H1 (cell line): ENCODE results near the gene CHRNA5. TPM values are rescaled to one million over a fixed set of nuclear protein-coding genes. Genes with fewer than 3 reads are reported as not detected.

ENCODE experiments used
- CTCF ChIA-PET: fragments of 300-600 bp; sonication (Branson Sonifier 250); formaldehyde crosslinking; loops from one replicate; lab custom pipeline; 2021; ENCODE audit not compliant: partially characterized antibody; lab: Charles Lee
- POLR2A ChIA-PET: fragments of 300-600 bp; sonication (Branson Sonifier 250); formaldehyde crosslinking; loops from one replicate; lab custom pipeline; 2021; ENCODE audit warnings: inconsistent platforms; ENCODE audit not compliant: partially characterized antibody; lab: Charles Lee
- DNase-seq, 2 experiments: peaks; one replicate each; pipeline versions ENCODE4 v3.0.0 to v3.0.0-alpha.2; 2010 to 2022; ENCODE audit warnings: low spot score in 2 of 2, low read depth in 1 of 2, mixed read lengths in 1 of 2
- FAIRE-seq: peaks from 2 replicates; lab custom pipeline; 2011; peaks lifted over from hg19 to GRCh38; lab: Jason Lieb, UNC
- H2AFZ ChIP-seq: 2 replicates; pipeline ENCODE4 v1.8.1; 2012; ENCODE audit warnings: low read length, inconsistent platforms
- H2AK5ac ChIP-seq: 2 replicates; pipeline ENCODE4 v1.6.1; 2013; ENCODE audit warnings: low read depth, low read length
- H2BK120ac ChIP-seq: replicated peaks from 2 replicates; pipeline ENCODE3; 2013; ENCODE audit warnings: low read depth, low read length, inconsistent platforms
- H2BK12ac ChIP-seq: 2 replicates; pipeline ENCODE4 v1.6.1; 2013; ENCODE audit warnings: low read depth, low read length
- H2BK15ac ChIP-seq: 2 replicates; pipeline ENCODE4 v1.6.1; 2013; ENCODE audit warnings: low read length
- H2BK20ac ChIP-seq: 2 replicates; pipeline ENCODE4 v1.6.1; 2013; ENCODE audit warnings: low read length
- H2BK5ac ChIP-seq: 2 replicates; pipeline ENCODE4 v1.6.1; 2013; ENCODE audit warnings: low read depth, low read length
- H3K14ac ChIP-seq: 2 replicates; pipeline ENCODE4 v1.6.1; 2013; ENCODE audit warnings: inconsistent platforms; ENCODE audit not compliant: insufficient read length
- H3K18ac ChIP-seq: 2 replicates; pipeline ENCODE4 v1.6.1; 2013; ENCODE audit warnings: low read length; ENCODE audit errors: extremely low read depth
- H3K23ac ChIP-seq: 2 replicates; pipeline ENCODE4 v1.6.1; 2013; ENCODE audit warnings: inconsistent platforms; ENCODE audit not compliant: insufficient read length
- H3K23me2 ChIP-seq: 2 replicates; pipeline ENCODE4 v1.6.1; 2013; ENCODE audit warnings: low read depth, low read length
- H3K27ac ChIP-seq: 2 replicates; pipeline ENCODE4 v1.6.1; 2011; ENCODE audit warnings: low read depth, low read length, inconsistent platforms
- H3K27me3 ChIP-seq, 4 experiments: replicated peaks in 1 of 4; 1 replicate in 1 of 4; 2 replicates in 3 of 4; pipeline versions ENCODE4 v1.6.1 to v1.8.1; 2011 to 2013; ENCODE audit warnings: low read length in 3 of 4, mild to moderate bottlenecking in 3 of 4, inconsistent platforms in 2 of 4, mixed read lengths in 2 of 4, moderate library complexity in 1 of 4; ENCODE audit not compliant: control insufficient read depth in 3 of 4, insufficient read depth in 3 of 4; ENCODE audit errors: extremely low read depth in 1 of 4
- H3K36me3 ChIP-seq, 4 experiments: 2 replicates each; pipeline versions ENCODE4 v1.6.1 to v1.8.1; 2011 to 2013; ENCODE audit warnings: mild to moderate bottlenecking in 4 of 4, low read length in 3 of 4, moderate library complexity in 2 of 4, control low read depth in 1 of 4, inconsistent platforms in 1 of 4; ENCODE audit not compliant: insufficient read depth in 4 of 4, control insufficient read depth in 2 of 4
- H3K4ac ChIP-seq: replicated peaks from 2 replicates; pipeline ENCODE3; 2013; ENCODE audit warnings: low read length, low read depth, mixed read lengths, inconsistent platforms; ENCODE audit not compliant: insufficient read length
- H3K4me1 ChIP-seq, 4 experiments: replicated peaks in 1 of 4; 1 replicate in 1 of 4; 2 replicates in 3 of 4; pipeline versions ENCODE4 v1.6.1 to v1.8.1; 2011 to 2013; ENCODE audit warnings: low read length in 3 of 4, inconsistent platforms in 2 of 4, mixed read lengths in 1 of 4; ENCODE audit not compliant: insufficient read depth in 4 of 4, control insufficient read depth in 3 of 4
- H3K4me2 ChIP-seq, 2 experiments: 2 replicates each; pipeline versions ENCODE4 v1.6.1 to v1.8.1; 2011 to 2013; ENCODE audit warnings: low read depth in 2 of 2, low read length in 2 of 2, control low read depth in 1 of 2, inconsistent platforms in 1 of 2, mild to moderate bottlenecking in 1 of 2; ENCODE audit not compliant: insufficient read depth in 1 of 2
- H3K4me3 ChIP-seq, 4 experiments: fragments of 200-600, 300-600 bp in 1 of 4; sonication (generic), shearing (Covaris generic), sonication (Bioruptor Twin) in 1 of 4; 2 replicates each; pipeline versions ENCODE4 v1.5.1 to v1.8.1; 2011 to 2016; ENCODE audit warnings: low read length in 4 of 4, low read depth in 3 of 4, control low read depth in 2 of 4, inconsistent platforms in 2 of 4, mild to moderate bottlenecking in 2 of 4, mixed read lengths in 1 of 4, moderate library complexity in 1 of 4; ENCODE audit not compliant: insufficient read depth in 2 of 4; ENCODE audit errors: extremely low read depth in 1 of 4
- H3K56ac ChIP-seq: replicated peaks from 2 replicates; pipeline ENCODE3; 2013; ENCODE audit warnings: low read depth, mild to moderate bottlenecking, mixed read lengths, low read length, inconsistent platforms; ENCODE audit not compliant: insufficient read length
- H3K79me1 ChIP-seq: 2 replicates; pipeline ENCODE4 v1.6.1; 2013; ENCODE audit warnings: low read depth, low read length, control low read depth
- H3K79me2 ChIP-seq, 2 experiments: 2 replicates each; pipeline versions ENCODE4 v1.6.1 to v1.8.1; 2012 to 2013; ENCODE audit warnings: low read length in 2 of 2, mild to moderate bottlenecking in 2 of 2, inconsistent platforms in 1 of 2; ENCODE audit not compliant: insufficient read depth in 2 of 2, control insufficient read depth in 1 of 2
- H3K9ac ChIP-seq, 4 experiments: replicated peaks in 1 of 4; 1 replicate in 1 of 4; 2 replicates in 3 of 4; pipeline versions ENCODE4 v1.6.1 to v1.8.1; 2011 to 2013; ENCODE audit warnings: low read depth in 3 of 4, low read length in 3 of 4, control low read depth in 2 of 4, mild to moderate bottlenecking in 2 of 4, moderate library complexity in 2 of 4, inconsistent platforms in 1 of 4; ENCODE audit errors: extremely low read depth in 1 of 4
- H3K9me3 ChIP-seq, 2 experiments: 2 replicates each; pipeline versions ENCODE4 v1.6.1 to v1.8.1; 2012 to 2013; ENCODE audit warnings: mild to moderate bottlenecking in 2 of 2, moderate library complexity in 2 of 2, control low read depth in 1 of 2, inconsistent platforms in 1 of 2, low read depth in 1 of 2, low read length in 1 of 2, mixed read lengths in 1 of 2; ENCODE audit not compliant: insufficient read depth in 2 of 2
- H4K20me1 ChIP-seq, 2 experiments: replicated peaks in 1 of 2; 2 replicates each; pipeline versions ENCODE3 to v1.8.1; 2011 to 2013; ENCODE audit warnings: inconsistent platforms in 2 of 2, low read length in 2 of 2, mild to moderate bottlenecking in 1 of 2; ENCODE audit not compliant: insufficient read depth in 2 of 2, control insufficient read depth in 1 of 2
- H4K5ac ChIP-seq: 2 replicates; pipeline ENCODE4 v1.6.1; 2013; ENCODE audit warnings: low read length, low read depth, mixed read lengths, inconsistent platforms; ENCODE audit not compliant: insufficient read length
- H4K8ac ChIP-seq: 2 replicates; pipeline ENCODE4 v1.8.0; 2013; ENCODE audit warnings: mild to moderate bottlenecking, moderate library complexity, low read length, inconsistent platforms; ENCODE audit not compliant: insufficient read depth; ENCODE audit errors: extremely low read depth
- H4K91ac ChIP-seq: replicated peaks from 2 replicates; pipeline ENCODE3; 2013; ENCODE audit warnings: low read length, mixed read lengths, inconsistent platforms; ENCODE audit not compliant: insufficient read length
- CHD1 ChIP-seq: IDR thresholded peaks from 2 replicates; pipeline ENCODE4 v1.6.1; 2012; ENCODE audit warnings: low read depth, low read length, improper control_type of control experiment
- EGR1 ChIP-seq: IDR thresholded peaks from 2 replicates; pipeline ENCODE4 v1.6.1; 2011; ENCODE audit warnings: low read depth, low read length, borderline replicate concordance
- GABPA ChIP-seq: IDR thresholded peaks from 2 replicates; pipeline ENCODE4 v1.6.1; 2011; ENCODE audit warnings: mild to moderate bottlenecking, low read length, moderate library complexity, borderline replicate concordance; ENCODE audit not compliant: insufficient read depth
- GTF2F1 ChIP-seq: IDR thresholded peaks from 2 replicates; pipeline ENCODE4 v1.6.1; 2012; ENCODE audit warnings: low read depth, low read length, improper control_type of control experiment, borderline replicate concordance
- JUN ChIP-seq: IDR thresholded peaks from 2 replicates; pipeline ENCODE4 v1.6.1; 2011; ENCODE audit warnings: low read depth, mild to moderate bottlenecking, improper control_type of control experiment, low read length
- PHF8 ChIP-seq: fragments of 200-600 bp; sonication (generic); conservative IDR thresholded peaks from 2 replicates; pipeline ENCODE4 v1.7.1; 2012; ENCODE audit warnings: low read depth, mild to moderate bottlenecking, inconsistent platforms, low read length, moderate library complexity
- POU5F1 ChIP-seq: IDR thresholded peaks from 2 replicates; pipeline ENCODE4 v1.6.1; 2011; ENCODE audit warnings: low read depth, mild to moderate bottlenecking, low read length, moderate library complexity
- RBBP5 ChIP-seq: IDR thresholded peaks from 2 replicates; pipeline ENCODE4 v1.7.1; 2012; ENCODE audit warnings: low read depth, mild to moderate bottlenecking, inconsistent platforms, low read length, moderate library complexity, borderline replicate concordance
- RNF2 ChIP-seq: fragments of 200-900, 300-1000 bp; sonication (generic); IDR thresholded peaks from 2 replicates; pipeline ENCODE4 v1.7.1; 2016; ENCODE audit warnings: borderline replicate concordance, low read depth, mild to moderate bottlenecking, antibody characterized with exemption, low read length; ENCODE audit not compliant: poor library complexity, severe bottlenecking; ENCODE audit errors: missing control alignments
- SP1 ChIP-seq: IDR thresholded peaks from 2 replicates; pipeline ENCODE4 v1.6.1; 2011; ENCODE audit warnings: low read depth, low read length
- TBP ChIP-seq: IDR thresholded peaks from 2 replicates; pipeline ENCODE4 v1.6.1; 2011; ENCODE audit warnings: low read depth, low read length, improper control_type of control experiment
- TCF12 ChIP-seq: IDR thresholded peaks from 2 replicates; pipeline ENCODE4 v1.6.1; 2011; ENCODE audit warnings: low read depth, mild to moderate bottlenecking, low read length
- TEAD4 ChIP-seq: IDR thresholded peaks from 2 replicates; pipeline ENCODE4 v1.6.1; 2012; ENCODE audit warnings: low read depth, low read length, inconsistent platforms, mixed read lengths
- WGBS, 2 experiments: shearing (Covaris generic) in 1 of 2; methylation state at CpG; one replicate each; pipeline versions ENCODE4 v1.1.6 to v1.1.7; 2013 to 2015; ENCODE audit warnings: low lambda C conversion rate in 2 of 2, mixed read lengths in 2 of 2, inconsistent platforms in 1 of 2, low coverage in 1 of 2, missing lambda C conversion rate in 1 of 2; ENCODE audit not compliant: insufficient replicate concordance in 2 of 2, insufficient coverage in 1 of 2, insufficient read length in 1 of 2; ENCODE audit errors: extremely low coverage in 1 of 2, missing lambda C conversion rate in 1 of 2; 5-methylcytosine and 5-hydroxymethylcytosine counted together
- polyA plus RNA-seq, 7 experiments: library from polyadenylated mRNA; depleted of rRNA in 3 of 7; stranded (reverse) in 5 of 7; unstranded in 2 of 7; fragments of >200 nt in 5 of 7; fragments of 200-250 nt in 2 of 7; gene quantifications; 1 replicate in 5 of 7; 2 replicates in 1 of 7; 4 replicates in 1 of 7; pipeline versions ENCODE4 v1.2.1 to v1.2.3, GENCODE V29; 2011 to 2013; ENCODE audit warnings: missing spikeins in 2 of 7, mixed read lengths in 2 of 7
- total RNA-seq: library from RNA; stranded (reverse); fragmentation: NEBNext Ultra II Directional; extraction: Animal tissue kit (Norgen Biotek cat#: 25700); gene quantifications from 2 replicates; pipeline ENCODE4 v1.2.1, GENCODE V29; 2021
- TF ChIP-seq, protein P1 (sequence below): IDR thresholded peaks from 2 replicates; pipeline ENCODE4 v1.6.1; 2011; ENCODE audit warnings: low read depth, mild to moderate bottlenecking, low read length; ENCODE audit not compliant: insufficient read depth

The CHRNA5 gene
- total and polyA plus RNA-seq, 2 of the 8 experiments (the other 6 are each of a cell fraction or from before 2014, with no cell fraction given), result 13.5 to 31.4 TPM

DNA sequence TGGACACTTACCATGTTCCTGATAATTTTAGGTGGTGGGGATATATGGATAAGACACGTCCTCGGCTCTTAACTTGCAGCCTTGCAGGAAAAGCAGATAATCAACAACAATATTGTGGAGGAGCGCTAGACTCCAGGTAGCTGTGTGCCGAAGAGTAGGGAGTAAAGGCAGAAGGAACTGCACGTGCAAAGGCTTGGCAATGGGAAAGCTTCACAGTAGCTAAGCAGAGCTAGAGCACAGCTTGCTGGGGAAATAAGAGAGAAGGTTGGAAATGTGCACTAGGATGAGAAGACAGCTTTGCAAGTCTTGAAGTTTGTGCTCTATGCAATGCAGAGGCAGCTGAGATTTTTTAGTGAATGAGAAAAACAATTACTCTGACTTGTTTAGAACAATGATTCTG lies 12.7 kb upstream of the CHRNA5 start:
- Histone ChIP-seq H3K4ac (no peak overlapping the region), H3K18ac (no peak overlapping the region), H4K8ac (no peak overlapping the region), H2BK120ac (no peak overlapping the region), H3K4me3 (no peak overlapping the region), H2BK15ac (no peak overlapping the region), H2BK5ac (no peak overlapping the region), H2BK20ac (no peak overlapping the region), H2AK5ac (no peak overlapping the region), H3K79me1 (no peaks in the 10 kb centered on the region), H3K14ac (no peak overlapping the region), H2BK12ac (0 out of 2 replicates have a peak overlapping the region, but pooled peaks have one; percentile 22), H4K91ac (no peak overlapping the region), H3K23me2 (0 out of 2 replicates have a peak, but pooled peaks cover 2% of the 10 kb centered on the region), H3K27ac (no peak overlapping the region), H4K5ac (no peak overlapping the region), H3K4me2 (no peak overlapping the region), H3K23ac (no peak overlapping the region), H3K56ac (no peak overlapping the region), H4K20me1 (peaks cover 0 to 1% of the 10 kb centered on the region in 2 experiments), H3K79me2 (no peaks in the 10 kb centered on the region), H3K9me3 (no peaks in the 10 kb centered on the region), H3K9ac (no peak overlapping the region), H2AFZ (no peak overlapping the region), H3K36me3 (peaks cover 10 to 34% (median 24%) of the 10 kb centered on the region in 4 experiments), H3K4me1 (no peaks in the 10 kb centered on the region), H3K27me3 (no peaks in the 10 kb centered on the region)
- ChIA-PET CTCF (interaction anchor here (1.5 kb wide), 2 partner anchors 9 to 12 kb away, joined by 5 to 6 read pairs; partner anchors contain the start of gene CHRNA5), POLR2A (interaction anchor here (1.6 to 3.4 kb wide), 3 partner anchors 12 to 221 kb away, joined by 3 to 11 read pairs (median 11); partner anchors contain the start of genes CHRNA5 and PSMA4)
- WGBS, 2 experiments, result 93% methylated on average over 5 of the region's 5 CpGs; no CpG with 5 or more reads in 1 of the 2 experiments
- FAIRE-seq, result no peak
- no peak for DNase-seq
- TF ChIP-seq RNF2 (no peak), TEAD4 (no peak), EGR1 (no peak), JUN (no peak), GTF2F1 (no peak), RBBP5 (no peak), GABPA (no peak), TCF12 (no peak), PHF8 (no peak), TBP (no peak), SP1 (no peak), POU5F1 (no peak), CHD1 (no peak)
- TF ChIP-seq, protein P1, sequence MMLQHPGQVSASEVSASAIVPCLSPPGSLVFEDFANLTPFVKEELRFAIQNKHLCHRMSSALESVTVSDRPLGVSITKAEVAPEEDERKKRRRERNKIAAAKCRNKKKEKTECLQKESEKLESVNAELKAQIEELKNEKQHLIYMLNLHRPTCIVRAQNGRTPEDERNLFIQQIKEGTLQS, result no peak
